Ecto neural progenitor cell (in vitro differentiated cells): ENCODE data around the gene SERPINH1.

Experiments used
- DNase-seq: peaks from one replicate; pipeline ENCODE4 v3.0.0-alpha.2; 2018; ENCODE audit warnings: low spot score

SERPINH1 gene

GRCh38 chr11:75532200-75533048 lies 29.6 kb upstream of the SERPINH1 start:
- peak; percentile 85 for DNase-seq

- DNase-seq = no peak
Measured at GRCh38 chr11:75533896-75534258, 28.2 kb upstream of the SERPINH1 start.

- no peak for DNase-seq
Measured at GRCh38 chr11:75534259-75535069, 27.6 kb upstream of the SERPINH1 start.

GRCh38 chr11:75535071-75535470 lies 27.0 kb upstream of the SERPINH1 start:
- DNase-seq = no peak

- no peak for DNase-seq
Measured at GRCh38 chr11:75536786-75537641, 25.0 kb upstream of the SERPINH1 start.

- no peak for DNase-seq
Measured at GRCh38 chr11:75537740-75538139, 24.3 kb upstream of the SERPINH1 start.

- DNase-seq = no peak
Measured at GRCh38 chr11:75538150-75538942, 23.7 kb upstream of the SERPINH1 start.

GRCh38 chr11:75539459-75540334 lies 22.4 kb upstream of the SERPINH1 start:
- no peak for DNase-seq

GRCh38 chr11:75541193-75542087 lies 20.6 kb upstream of the SERPINH1 start:
- DNase-seq = no peak

- DNase-seq = no peak
Measured at GRCh38 chr11:75542088-75542438, 20.0 kb upstream of the SERPINH1 start.

GRCh38 chr11:75543806-75544205 lies 18.2 kb upstream of the SERPINH1 start:
- no peak for DNase-seq

GRCh38 chr11:75547177-75547576 lies 14.9 kb upstream of the SERPINH1 start:
- DNase-seq = no peak

- DNase-seq = peak; percentile 88
Measured at GRCh38 chr11:75547617-75548058, 14.4 kb upstream of the SERPINH1 start.

- no peak for DNase-seq
Measured at GRCh38 chr11:75548595-75549272, 13.3 kb upstream of the SERPINH1 start.

- DNase-seq = no peak
Measured at GRCh38 chr11:75549370-75549958, 12.6 kb upstream of the SERPINH1 start.

GRCh38 chr11:75553182-75553581 lies 8.9 kb upstream of the SERPINH1 start:
- DNase-seq = no peak

GRCh38 chr11:75553889-75554257 lies 8.2 kb upstream of the SERPINH1 start:
- DNase-seq = no peak

GRCh38 chr11:75554258-75555022 lies 7.6 kb upstream of the SERPINH1 start:
- DNase-seq = peak; percentile 93
